ENCODE measurements around the gene IGFN1. TPM values are rescaled to one million over a fixed set of nuclear protein-coding genes. Genes with fewer than 3 reads are reported as not detected.
"Not testable (repeated sequence)": the region's sequence is repeated elsewhere in the genome, so short reads cannot be mapped to it uniquely, and the experiment has no call there.

IGFN1 gene
- total RNA-seq, 2 experiments from 2014 or later, result not detected

DNA sequence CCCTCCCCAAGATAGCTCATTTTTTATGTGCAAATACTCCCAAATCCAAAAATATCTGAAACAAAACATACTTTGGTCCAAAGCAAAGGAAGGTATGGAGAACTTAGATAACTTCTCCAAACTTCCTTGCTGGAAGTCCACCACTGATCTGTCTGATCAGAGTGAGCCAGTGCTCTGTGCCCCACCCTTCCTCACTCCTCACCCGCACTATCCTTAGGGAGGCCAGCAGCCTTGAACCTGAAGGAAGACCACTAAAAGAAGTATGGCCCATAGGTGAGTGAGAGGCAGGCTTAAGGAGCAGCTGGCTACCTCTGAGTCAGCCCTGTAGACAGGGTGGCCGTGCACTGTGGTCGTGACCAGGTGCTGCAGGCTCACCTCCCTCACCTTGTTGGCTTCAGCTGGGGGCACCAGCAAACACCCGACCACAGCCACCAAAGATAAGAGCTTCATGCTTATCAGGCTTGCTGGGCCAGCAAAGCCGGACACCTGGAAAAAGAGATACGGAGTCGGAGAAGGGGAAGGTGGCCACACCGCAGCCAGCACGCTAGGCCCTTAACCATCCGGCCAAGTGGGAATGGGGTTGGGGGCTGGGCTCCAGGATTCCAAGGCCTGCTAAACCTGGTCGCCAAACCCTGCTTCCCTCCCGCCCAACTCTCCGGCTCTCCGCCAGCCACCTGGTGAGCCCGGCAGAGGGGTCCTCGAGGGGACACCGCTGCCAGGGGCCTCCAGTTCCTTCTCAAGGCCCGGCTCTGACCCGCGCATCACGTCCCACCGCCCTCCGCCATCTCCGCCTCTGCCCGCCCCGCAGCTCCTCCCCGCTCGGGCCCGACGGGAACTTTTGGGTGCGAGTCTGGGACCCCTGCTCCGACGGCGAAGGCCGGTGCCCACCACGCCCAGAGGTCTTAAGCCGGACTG lies 36.9 kb upstream of the IGFN1 start:
- ATAC-seq (ENCODE audit: low read depth) (peak; percentile 87), DNase-seq (no peak)
- peaks cover 4% of the 10 kb centered on the region for H3K36me3 Mint-ChIP-seq
- H3K4me3 Mint-ChIP-seq, result peak overlapping the region; percentile 91
- no peaks in the 10 kb centered on the region for H3K9me3 Mint-ChIP-seq
- POLR2A ChIA-PET, result interaction anchor here (1.5 kb wide), 1 partner anchor 11 kb away, joined by 5 read pairs; no protein-coding TSS in a partner anchor
- peaks cover 11% of the 10 kb centered on the region for H3K4me1 Mint-ChIP-seq
- H3K27me3 Mint-ChIP-seq, result no peaks in the 10 kb centered on the region
- H3K27ac Mint-ChIP-seq, result peak overlapping the region; percentile 84

GRCh38 chr1:201154389-201155165 lies 36.0 kb upstream of the IGFN1 start, which contains the start of gene TMEM9:
Gene TMEM9, minus strand, starts transcription at chr1:201154474. Its CDS starts 551 bp downstream, at chr1:201153923.
- Mint-ChIP-seq H3K27me3 (peaks cover 1% of the 10 kb centered on the region), H3K4me1 (peaks cover 11% of the 10 kb centered on the region), H3K9me3 (no peaks in the 10 kb centered on the region), H3K4me3 (peak within 1 kb of the TSS; percentile 91), H3K36me3 (peaks cover 4% of the 10 kb centered on the region), H3K27ac (peak within 1 kb of the TSS; percentile 84)
- ATAC-seq (ENCODE audit: low read depth), result peak; percentile 93
- POLR2A ChIA-PET, result interaction anchor here (1.5 kb wide), 1 partner anchor 12 kb away, joined by 5 read pairs; no protein-coding TSS in a partner anchor
- DNase-seq, result peak; percentile 99

DNA sequence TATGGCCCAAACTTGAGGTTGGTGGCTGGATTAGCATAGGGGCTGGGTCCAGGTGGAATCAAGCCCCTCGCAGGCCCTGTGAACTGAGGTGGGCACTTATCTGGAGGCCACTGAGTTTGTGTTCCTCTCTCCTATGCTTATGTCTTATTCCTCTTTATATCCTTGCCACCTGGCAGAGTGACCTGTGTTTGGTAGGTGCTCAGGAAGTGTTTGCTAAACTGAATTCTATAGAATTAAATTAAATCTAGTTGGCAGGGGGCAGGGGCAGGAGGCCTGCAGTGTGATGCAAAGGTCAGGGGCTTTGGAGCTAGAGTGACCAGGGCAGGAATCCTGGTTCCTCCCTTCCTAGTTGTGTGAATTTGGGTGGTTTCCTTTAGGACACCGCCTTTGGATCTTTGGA lies 35.3 kb upstream of the IGFN1 start:
- H3K9me3 Mint-ChIP-seq, result no peaks in the 10 kb centered on the region
- H3K4me3 Mint-ChIP-seq, result no peak overlapping the region
- H3K27me3 Mint-ChIP-seq, result peaks cover 2% of the 10 kb centered on the region
- POLR2A ChIA-PET, result no interaction called here
- no peak for ATAC-seq (ENCODE audit: low read depth)
- H3K27ac Mint-ChIP-seq, result no peak overlapping the region
- no peak for DNase-seq
- peaks cover 11% of the 10 kb centered on the region for H3K4me1 Mint-ChIP-seq
- peaks cover 4% of the 10 kb centered on the region for H3K36me3 Mint-ChIP-seq

DNA sequence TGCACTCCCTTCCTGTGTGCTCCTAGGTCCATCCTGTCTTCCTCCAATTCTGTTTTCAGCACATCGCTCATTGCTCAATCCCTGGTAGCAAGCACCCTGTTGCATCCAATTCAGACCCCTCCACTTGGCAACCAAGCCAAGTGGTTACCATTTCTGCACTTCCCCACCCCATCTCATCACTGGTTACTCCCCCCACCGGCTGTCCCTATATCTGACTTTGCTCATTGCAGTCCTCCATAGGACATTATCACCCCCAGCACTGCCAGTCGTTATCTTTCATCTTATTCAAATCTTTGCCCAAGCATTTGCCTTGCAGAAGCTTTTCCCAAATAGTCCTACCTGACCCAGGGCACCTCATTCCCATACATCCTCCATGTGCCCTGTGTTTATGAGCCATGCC lies 34.3 kb upstream of the IGFN1 start:
- Mint-ChIP-seq H3K27ac (no peak overlapping the region), H3K36me3 (no peaks in the 10 kb centered on the region), H3K4me3 (no peak overlapping the region), H3K27me3 (peaks cover 6% of the 10 kb centered on the region), H3K4me1 (peaks cover 11% of the 10 kb centered on the region), H3K9me3 (no peaks in the 10 kb centered on the region)
- DNase-seq (no peak), ATAC-seq (ENCODE audit: low read depth) (no peak)
- POLR2A ChIA-PET, result no interaction called here

DNA sequence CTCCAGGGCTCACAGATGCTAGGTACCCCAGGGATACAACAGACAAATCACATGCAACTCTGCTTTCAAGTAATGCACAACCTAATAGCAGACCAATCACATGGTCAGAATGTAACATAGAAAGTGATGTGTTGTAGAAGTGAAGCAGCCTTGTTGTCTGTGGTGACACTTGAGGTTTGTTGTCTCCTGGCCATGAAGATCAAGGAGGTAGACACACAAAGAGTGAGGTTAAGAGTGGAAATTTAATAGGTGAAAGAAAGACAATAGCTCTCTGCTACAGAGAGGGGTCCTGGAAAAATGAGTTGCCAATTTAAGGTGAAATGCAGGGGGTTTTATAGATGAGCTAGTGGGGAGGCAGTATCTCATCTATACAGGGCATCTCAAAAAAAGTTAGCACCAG lies 33.8 kb upstream of the IGFN1 start:
- no peak overlapping the region for H3K27ac Mint-ChIP-seq
- H3K36me3 Mint-ChIP-seq, result no peaks in the 10 kb centered on the region
- peaks cover 11% of the 10 kb centered on the region for H3K4me1 Mint-ChIP-seq
- H3K27me3 Mint-ChIP-seq, result peaks cover 6% of the 10 kb centered on the region
- no peaks in the 10 kb centered on the region for H3K9me3 Mint-ChIP-seq
- DNase-seq (no peak), ATAC-seq (ENCODE audit: low read depth) (no peak)
- no peak overlapping the region for H3K4me3 Mint-ChIP-seq
- POLR2A ChIA-PET, result no interaction called here

- DNase-seq, result no peak
- no peak overlapping the region for H3K4me3 Mint-ChIP-seq
Observed at GRCh38 chr1:201157949-201158348, 32.7 kb upstream of the IGFN1 start.

DNA sequence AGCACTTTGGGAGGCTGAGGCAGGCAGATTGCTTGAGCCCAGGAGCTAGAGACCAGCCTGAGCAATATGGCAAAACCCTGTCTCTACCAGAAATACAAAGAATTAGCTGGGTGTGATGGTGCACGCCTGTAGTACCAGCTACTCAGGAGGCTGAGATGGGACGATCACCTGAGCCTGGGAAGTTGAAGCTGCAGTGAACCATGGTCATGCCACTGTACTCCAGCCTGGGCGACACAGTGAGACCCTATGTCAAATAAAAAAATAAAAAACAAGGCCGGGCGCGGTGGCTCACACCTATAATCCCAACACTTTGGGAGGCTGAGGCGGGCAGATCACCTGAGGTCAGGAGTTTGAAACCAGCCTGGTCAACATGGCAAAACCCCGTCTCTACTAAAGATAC lies 27.6 kb upstream of the IGFN1 start:
- peaks cover 32% of the 10 kb centered on the region for H3K27me3 Mint-ChIP-seq
- DNase-seq; ATAC-seq (ENCODE audit: low read depth); POLR2A ChIA-PET; H3K27ac Mint-ChIP-seq; H3K9me3 Mint-ChIP-seq; H3K4me1 Mint-ChIP-seq; H3K4me3 Mint-ChIP-seq; H3K36me3 Mint-ChIP-seq: not testable (repeated sequence)

More at GRCh38 chr1:201157949-201158348, 32.7 kb upstream of the IGFN1 start:
- ATAC-seq (ENCODE audit: low read depth), result no peak
- Mint-ChIP-seq H3K4me1 (peaks cover 10% of the 10 kb centered on the region), H3K27me3 (peaks cover 12% of the 10 kb centered on the region), H3K9me3 (no peaks in the 10 kb centered on the region), H3K27ac (no peak overlapping the region), H3K36me3 (no peaks in the 10 kb centered on the region)
- POLR2A ChIA-PET, result no interaction called here

DNA sequence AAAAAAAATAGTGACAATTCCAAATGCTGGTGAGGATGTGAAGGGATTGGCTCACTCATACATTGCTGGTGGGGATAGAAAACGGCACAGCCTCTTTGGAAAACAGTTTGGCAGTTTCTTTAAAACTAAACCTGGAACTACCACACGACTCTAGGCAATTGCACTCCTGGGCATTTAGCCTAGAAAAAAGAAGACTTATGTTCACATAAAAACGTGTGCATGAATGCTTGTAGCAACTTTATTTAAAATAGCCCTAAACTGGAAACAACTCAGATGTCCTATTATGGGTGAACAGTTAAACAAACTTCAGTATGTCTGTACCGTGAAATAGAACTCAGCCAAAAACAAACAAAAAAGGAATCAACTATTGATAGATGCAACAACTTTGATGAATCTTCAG lies 26.9 kb upstream of the IGFN1 start:
- Mint-ChIP-seq H3K4me1 (no peaks in the 10 kb centered on the region), H3K36me3 (no peaks in the 10 kb centered on the region), H3K27ac (no peak overlapping the region), H3K9me3 (no peaks in the 10 kb centered on the region), H3K4me3 (no peak overlapping the region), H3K27me3 (peaks cover 32% of the 10 kb centered on the region)
- POLR2A ChIA-PET, result no interaction called here
- DNase-seq (no peak), ATAC-seq (ENCODE audit: low read depth) (no peak)

DNA sequence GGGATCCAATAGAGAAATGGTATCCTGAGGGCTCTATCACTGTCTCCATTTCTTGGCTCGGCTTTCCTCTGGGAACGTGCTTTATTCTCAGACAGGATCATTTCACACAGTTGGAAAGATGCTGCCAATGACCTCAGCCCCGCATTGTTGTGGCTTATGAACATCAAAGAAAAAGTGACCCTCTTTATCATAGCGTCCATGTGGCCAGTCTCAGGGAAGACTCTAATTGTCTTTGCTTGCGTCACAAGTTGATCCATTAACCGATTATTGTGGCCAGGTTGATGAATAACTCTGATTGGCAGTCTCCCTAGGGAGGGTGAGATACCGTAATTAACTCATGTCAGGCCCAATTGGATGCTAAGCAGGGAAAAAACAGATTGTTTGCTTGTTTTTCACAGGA lies 26.0 kb upstream of the IGFN1 start:
- no peak for DNase-seq
- Mint-ChIP-seq H3K4me3 (no peak overlapping the region), H3K4me1 (no peaks in the 10 kb centered on the region), H3K27me3 (peaks cover 35% of the 10 kb centered on the region), H3K36me3 (no peaks in the 10 kb centered on the region), H3K27ac (no peak overlapping the region), H3K9me3 (no peaks in the 10 kb centered on the region)
- ATAC-seq (ENCODE audit: low read depth), result no peak
- POLR2A ChIA-PET, result no interaction called here

- Mint-ChIP-seq H3K36me3 (no peaks in the 10 kb centered on the region), H3K27ac (no peak overlapping the region), H3K27me3 (peaks cover 50% of the 10 kb centered on the region), H3K4me3 (no peak overlapping the region), H3K9me3 (no peaks in the 10 kb centered on the region), H3K4me1 (peaks cover 4% of the 10 kb centered on the region)
- DNase-seq (no peak), ATAC-seq (ENCODE audit: low read depth) (no peak)
- POLR2A ChIA-PET, result no interaction called here
Observed at GRCh38 chr1:201167041-201167991, 23.3 kb upstream of the IGFN1 start.

- POLR2A ChIA-PET, result no interaction called here
- Mint-ChIP-seq H3K36me3 (no peaks in the 10 kb centered on the region), H3K27ac (no peak overlapping the region), H3K4me3 (no peak overlapping the region), H3K4me1 (peaks cover 6% of the 10 kb centered on the region), H3K27me3 (peaks cover 44% of the 10 kb centered on the region), H3K9me3 (no peaks in the 10 kb centered on the region)
- no peak for DNase-seq
- no peak for ATAC-seq (ENCODE audit: low read depth)
Observed at GRCh38 chr1:201169203-201169602, 21.4 kb upstream of the IGFN1 start.

DNA sequence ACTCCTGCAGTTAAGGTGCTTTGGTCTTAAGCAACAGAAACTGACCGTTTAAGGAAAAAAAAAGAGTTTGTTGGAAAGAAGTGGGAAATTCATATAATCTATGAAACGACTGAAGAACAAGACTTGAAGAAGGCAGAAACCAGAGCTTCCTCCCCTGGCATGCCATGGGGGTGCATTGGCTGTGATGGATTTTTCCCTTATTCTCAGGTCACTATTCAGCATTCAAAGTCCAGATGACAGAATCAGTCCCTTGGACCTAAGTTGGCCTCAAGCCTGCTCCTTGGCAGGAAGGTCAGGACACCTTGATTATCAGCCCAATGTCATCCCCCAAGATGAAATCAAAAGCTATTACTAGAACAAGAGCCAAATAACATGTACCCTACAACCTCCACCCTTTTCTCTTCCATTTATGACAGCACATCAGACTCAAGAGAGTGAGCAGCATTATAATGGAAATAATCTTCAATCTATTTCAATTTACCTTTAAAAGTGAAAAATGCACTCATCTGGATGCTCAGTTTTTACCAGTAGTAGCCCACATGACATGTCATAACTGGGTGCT lies 20.6 kb upstream of the IGFN1 start:
- POLR2A ChIA-PET, result no interaction called here
- Mint-ChIP-seq H3K4me1 (peaks cover 6% of the 10 kb centered on the region), H3K27ac (no peak overlapping the region), H3K27me3 (peaks cover 46% of the 10 kb centered on the region), H3K4me3 (no peak overlapping the region), H3K36me3 (no peaks in the 10 kb centered on the region), H3K9me3 (no peaks in the 10 kb centered on the region)
- DNase-seq (no peak), ATAC-seq (ENCODE audit: low read depth) (no peak)
